MM.1S (cell line): ENCODE measurements around the gene FAM50B.

Experiments used
- EZH2 ChIP-seq: fragments of 300-600 bp; sonication (generic); optimal IDR thresholded peaks from 2 replicates; pipeline ENCODE3; 2017; ENCODE audit warnings: low read depth, mild to moderate bottlenecking, antibody characterized with exemption, low read length, mixed read lengths
- TF ChIP-seq, protein P1 (sequence below): fragments of 300-600 bp; sonication (generic); IDR thresholded peaks from 2 replicates; pipeline ENCODE4 v1.5.1; 2016; ENCODE audit warnings: antibody characterized with exemption, low read length, mixed read lengths

DNA sequence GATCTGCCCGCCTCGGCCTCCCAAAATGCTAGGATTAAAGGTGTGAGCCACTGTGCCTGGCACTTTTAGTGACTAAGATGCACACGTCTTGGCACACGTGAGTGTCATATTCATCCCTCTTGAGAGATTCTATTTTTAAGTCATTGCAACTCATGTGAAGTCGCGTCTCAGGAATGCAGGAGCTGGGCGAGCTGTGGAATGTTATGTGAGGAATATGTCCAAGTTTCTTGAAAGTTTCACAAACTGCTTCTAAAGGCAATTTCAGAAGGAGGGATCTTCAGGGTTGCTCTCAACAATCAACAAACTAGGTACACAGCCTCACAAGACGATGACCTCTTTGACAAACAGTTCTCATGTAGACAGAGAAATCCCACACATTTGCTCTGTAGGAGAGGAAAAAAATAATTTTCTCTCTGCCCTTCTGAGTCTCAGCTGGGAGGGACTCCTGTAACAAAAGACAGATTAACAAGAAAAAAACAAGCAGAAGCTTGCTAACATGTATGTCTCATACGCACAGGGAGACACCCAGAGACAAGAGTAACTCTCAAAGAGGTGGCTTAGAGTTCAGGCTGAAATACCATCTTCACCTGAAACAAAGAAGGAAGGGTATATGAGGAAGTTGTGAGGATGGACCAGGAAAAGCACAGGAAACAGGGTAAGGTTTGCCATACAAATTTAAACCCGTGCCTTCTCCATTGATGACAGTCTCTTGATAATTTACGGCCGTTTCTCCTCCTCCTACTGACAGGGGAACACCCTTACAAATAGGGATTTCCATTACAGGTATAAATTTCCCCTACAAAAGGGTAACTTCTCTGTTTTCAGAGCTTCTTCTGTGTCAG, 45.3 kb upstream of the FAM50B start:
- TF ChIP-seq, protein P1, sequence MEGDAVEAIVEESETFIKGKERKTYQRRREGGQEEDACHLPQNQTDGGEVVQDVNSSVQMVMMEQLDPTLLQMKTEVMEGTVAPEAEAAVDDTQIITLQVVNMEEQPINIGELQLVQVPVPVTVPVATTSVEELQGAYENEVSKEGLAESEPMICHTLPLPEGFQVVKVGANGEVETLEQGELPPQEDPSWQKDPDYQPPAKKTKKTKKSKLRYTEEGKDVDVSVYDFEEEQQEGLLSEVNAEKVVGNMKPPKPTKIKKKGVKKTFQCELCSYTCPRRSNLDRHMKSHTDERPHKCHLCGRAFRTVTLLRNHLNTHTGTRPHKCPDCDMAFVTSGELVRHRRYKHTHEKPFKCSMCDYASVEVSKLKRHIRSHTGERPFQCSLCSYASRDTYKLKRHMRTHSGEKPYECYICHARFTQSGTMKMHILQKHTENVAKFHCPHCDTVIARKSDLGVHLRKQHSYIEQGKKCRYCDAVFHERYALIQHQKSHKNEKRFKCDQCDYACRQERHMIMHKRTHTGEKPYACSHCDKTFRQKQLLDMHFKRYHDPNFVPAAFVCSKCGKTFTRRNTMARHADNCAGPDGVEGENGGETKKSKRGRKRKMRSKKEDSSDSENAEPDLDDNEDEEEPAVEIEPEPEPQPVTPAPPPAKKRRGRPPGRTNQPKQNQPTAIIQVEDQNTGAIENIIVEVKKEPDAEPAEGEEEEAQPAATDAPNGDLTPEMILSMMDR, result no peak
- TF ChIP-seq EZH2, result no peak
